ENCODE results near the gene PARD3. TPM values are rescaled to one million over a fixed set of nuclear protein-coding genes. Genes with fewer than 3 reads are reported as not detected.

The PARD3 gene
- total RNA-seq, 1 donor from 2014 or later, result 29.4 TPM

DNA sequence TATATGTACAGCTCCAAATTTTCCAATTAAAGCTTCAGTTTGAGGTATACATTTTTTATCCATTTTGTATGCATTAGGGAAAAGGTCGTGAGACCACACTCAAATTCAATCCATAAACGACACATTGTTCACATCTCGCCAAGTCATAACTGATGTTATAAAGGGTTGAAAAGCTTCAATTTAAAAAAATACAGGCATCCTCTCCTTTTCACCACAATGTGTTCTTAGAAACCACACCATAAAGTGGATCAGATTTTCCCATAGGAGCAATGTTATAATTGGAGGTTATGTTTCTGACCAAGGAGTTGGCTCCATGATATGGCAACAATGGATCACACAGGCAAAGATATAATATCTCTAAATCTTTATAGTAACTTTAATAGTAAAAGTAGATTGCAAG lies 663.6 kb downstream of the PARD3 start:
- no peak for DNase-seq (ENCODE audit: low read depth in 2 of 2)

DNA sequence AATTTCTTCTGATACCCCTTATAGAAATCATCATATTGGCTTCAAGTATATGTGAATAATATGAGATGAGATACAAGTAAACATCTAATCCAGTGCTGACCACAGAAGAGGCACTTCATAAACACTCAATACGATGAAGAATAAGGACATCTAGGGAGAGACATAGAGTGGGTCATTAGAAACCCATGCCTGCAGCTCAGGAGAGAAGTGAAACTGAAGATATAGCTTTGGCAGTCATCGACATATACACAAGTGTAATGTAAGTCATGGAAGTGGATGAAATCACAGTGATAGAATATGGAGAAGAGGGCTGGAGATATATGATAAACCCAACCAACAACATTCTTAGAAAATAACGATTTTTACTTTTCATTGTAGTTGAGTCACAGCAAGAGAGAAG lies 665.0 kb downstream of the PARD3 start:
- DNase-seq (ENCODE audit: low read depth in 2 of 2), result no peak

DNA sequence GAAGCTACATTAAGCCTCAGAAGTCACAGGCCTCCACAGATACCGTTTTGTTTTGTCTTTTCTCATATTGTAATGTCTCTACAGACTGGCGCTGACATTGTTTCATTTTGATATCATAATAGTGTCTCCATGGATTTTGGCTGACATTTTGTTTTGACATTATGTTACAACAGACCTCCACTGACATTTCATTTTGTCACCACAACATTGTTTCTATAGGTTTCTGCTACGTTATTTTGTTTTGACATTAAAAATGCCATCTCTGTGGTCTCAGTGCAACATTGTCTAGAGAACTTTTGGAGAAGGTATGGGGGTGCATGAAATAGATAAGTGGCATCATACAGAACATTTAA lies 666.8 kb downstream of the PARD3 start:
- DNase-seq (ENCODE audit: low read depth in 2 of 2), result no peak

DNA sequence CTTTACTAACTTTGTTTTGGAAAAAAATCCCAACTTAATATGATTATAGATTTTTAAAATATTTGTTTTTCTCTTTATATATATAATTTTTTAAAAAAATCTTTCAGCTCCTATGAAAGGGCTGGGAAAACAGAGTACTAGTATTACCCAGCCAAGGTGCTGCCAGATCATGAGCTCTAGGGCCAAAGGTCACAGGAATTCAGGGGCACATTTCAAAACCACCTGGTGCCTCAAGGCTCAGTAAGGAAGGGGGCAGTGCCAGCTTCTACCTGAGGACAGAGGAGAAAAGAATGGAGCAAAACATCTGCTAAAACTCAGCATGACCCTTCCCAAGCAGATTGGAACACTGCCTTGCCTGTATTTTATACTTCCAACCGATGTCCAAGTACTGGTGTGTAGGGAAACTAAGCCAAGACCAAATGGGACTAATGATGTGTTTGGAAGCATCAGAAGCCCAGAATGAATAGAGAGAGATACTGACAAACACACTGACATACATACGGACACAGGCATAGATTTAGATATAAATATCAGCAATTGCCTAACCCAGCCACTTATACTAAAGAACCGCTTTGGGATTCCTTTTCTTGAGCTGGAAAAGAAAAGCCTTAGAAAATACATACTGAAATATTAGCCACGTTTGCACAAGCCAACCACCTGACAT lies 667.3 kb downstream of the PARD3 start:
- no peak for DNase-seq (ENCODE audit: low read depth in 2 of 2)

DNA sequence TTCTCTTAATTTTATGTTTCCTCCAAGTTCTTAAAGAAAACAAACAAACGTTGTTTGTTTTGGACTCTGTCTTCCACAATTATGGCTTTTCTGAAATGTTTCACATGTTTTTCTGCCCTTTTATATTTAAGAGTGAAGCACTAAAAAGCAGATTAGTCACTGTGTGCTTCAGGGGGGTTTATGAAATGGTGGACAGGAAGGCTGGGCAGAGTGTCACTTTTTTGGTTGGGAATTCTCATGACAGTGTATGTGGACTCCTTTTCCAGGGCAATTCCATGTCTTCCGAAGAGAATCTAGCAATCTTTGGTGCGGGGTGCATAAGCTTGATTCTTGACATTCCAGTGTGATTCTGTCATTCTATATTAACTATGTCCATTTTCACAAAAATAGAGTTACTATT lies 669.4 kb downstream of the PARD3 start:
- peak; percentile 16 to 19 for DNase-seq (ENCODE audit: low read depth in 2 of 2)

DNA sequence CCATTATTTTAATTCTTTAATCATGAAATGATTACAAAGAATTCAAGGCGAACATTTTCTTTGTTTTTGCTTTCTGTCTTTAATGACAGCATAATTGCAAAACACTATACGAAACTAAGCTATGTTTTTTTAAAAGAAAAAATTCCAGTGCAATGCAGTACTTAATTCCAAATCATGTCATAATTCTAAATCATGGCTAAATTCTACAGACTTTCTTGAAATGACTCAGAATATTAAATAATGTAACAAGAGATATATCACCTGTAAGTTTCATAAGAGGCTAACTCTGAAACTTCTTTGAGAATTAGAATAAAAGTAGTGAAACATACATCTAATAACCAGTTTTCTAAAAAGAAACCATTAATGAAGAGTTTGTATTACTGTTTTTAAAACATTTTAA lies 671.6 kb downstream of the PARD3 start:
- DNase-seq (ENCODE audit: low read depth in 2 of 2), result no peak

DNA sequence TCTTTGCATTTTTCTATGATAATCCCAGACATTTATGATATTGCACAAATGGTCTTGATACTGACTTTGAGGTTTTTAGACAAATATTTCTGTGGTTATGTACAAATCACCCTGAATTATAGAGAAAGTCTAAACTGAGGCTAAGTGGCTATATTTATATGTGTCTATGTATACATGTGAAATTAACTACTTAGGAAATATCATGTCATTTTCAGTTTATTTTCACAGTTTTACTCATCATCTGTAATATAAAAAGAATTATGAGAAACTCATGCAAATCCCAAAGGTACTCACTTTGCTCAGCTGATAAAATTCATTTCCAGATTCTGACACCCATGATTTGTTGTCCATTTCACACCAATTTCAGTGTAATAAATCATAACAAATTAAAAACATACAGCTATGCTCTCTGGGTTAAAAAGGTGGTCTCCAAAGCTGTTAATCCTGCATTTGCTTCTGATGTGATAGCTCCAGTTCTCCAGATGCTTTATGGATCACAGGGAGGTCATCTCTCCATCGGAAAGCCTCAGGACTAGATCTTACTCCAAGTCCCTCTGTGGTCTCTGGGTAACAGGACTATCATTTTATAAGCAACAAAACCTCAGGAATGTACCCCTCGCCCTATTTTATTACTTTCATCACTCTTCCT lies 673.9 kb downstream of the PARD3 start:
- DNase-seq (ENCODE audit: low read depth in 2 of 2), result no peak

DNA sequence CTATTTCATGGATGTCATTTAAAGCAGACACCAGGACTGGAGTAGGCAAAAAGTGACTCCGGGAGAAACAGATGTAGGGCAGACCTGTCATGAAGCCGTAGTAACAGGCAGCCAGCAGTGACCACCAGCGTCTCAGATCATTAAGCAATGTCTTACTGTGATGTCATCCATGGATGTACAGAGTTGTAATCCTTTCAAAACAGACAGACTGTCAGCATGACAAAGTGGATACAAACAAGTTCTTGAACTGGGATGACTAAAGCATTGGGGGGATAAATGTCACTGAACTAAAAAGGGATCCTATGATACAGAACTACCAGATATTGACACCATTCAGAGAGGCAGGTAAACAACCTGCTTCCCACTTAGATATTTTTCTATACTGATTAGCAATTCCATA lies 675.5 kb downstream of the PARD3 start:
- DNase-seq (ENCODE audit: low read depth in 2 of 2), result no peak

DNA sequence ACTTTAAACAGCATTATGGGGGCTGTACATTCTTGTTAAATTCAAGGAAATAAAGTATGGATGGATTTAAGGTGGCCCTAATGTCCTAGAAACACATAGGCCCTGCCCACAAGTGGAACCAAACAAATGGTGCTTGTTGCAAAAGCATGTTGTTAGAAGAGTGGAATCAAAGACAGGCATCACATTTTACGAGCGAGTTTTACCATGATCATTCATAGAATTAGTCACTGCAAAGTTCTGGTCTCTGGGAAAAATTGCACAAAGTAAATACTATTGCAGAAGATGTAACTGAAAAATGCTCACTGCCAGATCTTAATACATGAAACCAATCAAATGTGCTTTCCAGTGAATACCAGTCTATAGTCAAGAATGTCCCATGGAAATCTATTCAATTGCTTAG lies 677.1 kb downstream of the PARD3 start:
- DNase-seq (ENCODE audit: low read depth in 2 of 2), result no peak

DNA sequence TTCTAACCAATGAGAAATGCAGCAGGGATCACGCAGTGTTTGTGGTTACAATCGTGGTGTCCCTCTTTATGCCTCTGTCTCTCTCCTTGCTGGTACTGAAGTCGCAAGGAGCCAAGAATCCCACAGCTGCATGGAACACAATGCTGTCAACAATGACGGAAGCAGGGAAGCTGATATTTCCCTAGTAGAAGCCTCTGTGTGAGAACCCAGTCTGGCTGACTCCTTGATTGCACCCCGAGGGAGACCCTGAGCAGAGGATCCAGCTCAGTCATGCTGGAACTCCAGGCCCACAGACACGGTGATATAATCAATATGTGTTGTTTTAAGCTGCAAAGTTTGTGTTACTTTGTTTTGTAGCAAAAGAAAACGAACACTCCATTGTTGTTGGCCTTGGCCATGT lies 677.9 kb downstream of the PARD3 start:
- DNase-seq (ENCODE audit: low read depth in 2 of 2), result no peak

DNA sequence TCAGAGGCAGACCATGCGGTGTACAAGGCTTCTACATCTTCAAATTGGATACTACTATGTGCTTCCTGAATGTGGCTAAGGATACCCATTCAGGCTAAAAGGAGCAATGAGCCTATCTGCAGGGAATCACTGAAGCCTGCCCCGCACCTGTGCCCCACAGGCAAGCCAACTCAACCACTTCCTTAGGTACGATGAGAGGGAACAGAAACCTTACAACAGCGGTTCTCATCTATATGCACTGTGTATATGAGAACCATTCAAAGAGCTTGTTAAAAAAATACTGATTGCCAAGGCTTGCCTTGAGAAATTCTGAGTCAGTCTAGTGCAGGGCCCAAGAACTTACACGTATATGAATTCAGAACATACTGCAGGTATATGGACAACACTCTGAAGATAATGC lies 679.6 kb downstream of the PARD3 start:
- no peak for DNase-seq (ENCODE audit: low read depth in 2 of 2)

DNA sequence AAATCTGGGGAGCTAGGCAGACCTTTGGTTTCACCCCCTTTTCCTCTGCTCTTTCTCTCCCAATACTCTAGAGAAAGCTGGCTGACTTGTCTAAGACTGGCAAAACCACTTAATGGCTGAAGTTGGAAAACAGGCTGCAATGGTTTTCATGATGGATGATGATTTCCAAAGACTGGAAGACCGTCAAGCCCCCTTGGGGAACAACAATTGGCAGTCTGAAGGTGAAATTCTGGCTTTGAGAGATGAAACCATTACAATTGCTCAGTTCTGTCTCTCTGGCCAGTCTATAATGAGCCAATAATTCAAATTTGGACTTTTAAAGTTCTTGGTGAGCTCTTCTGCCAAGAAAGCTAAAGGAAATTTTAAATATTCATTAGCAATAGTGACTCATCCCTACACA lies 680.5 kb downstream of the PARD3 start:
- DNase-seq (ENCODE audit: low read depth in 2 of 2), result no peak

DNA sequence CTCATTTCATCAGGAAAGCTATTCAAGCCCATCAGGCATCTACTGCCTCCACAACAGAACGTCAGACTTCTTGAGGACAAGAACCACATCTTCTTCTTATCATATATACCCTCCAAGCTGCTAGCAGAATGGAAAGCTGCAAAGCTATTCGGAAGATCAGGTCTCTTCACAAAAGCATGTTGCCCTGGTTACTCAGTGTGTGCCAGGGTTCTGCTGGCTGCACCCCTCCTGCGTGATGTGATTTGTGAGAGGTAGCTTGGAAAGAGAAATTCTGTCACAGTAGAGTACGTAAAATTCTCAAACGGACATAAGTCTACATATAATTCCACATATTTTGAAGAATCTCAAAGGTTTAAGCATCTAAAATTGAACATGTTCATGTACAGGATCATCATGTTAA lies 681.7 kb downstream of the PARD3 start:
- DNase-seq (ENCODE audit: low read depth in 2 of 2), result no peak

DNA sequence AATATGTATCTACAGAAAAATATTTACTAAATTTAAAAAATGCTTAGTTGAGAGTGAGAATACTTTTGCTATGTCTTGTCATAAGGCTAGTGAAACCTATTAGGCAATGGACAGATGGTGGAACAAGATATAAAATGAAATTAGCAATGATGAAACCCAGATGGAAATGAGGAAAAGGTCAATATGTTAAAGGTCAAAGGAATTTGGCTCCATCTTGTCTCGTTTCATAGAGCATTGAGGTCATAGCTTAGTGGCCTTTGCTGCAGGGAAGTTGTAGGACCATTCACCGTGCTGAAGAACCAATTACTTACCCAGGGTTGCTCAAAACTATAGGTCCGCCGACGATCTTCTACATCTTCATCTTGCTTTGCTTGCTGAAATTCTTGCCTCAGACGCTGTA lies 683.9 kb downstream of the PARD3 start:
- no peak for DNase-seq (ENCODE audit: low read depth in 2 of 2)

DNA sequence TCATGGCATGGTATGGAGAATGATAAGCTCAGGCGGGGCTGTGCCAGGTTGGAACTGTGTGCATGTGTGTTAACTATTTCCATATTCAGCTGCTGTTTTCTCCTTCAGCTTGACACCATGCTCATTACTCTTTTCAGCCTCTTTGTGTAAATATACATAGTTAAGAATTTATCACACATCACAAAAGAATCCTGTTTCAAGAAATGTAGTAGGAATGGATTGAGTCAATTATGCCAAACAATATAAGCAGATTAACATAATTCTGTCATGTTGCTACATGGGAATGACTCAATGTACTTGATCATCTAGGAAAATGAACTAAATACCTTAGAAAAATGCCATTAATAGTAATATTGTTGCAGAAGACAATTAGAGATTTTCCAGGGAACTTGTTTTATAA lies 687.4 kb downstream of the PARD3 start:
- no peak for DNase-seq (ENCODE audit: low read depth in 2 of 2)

DNA sequence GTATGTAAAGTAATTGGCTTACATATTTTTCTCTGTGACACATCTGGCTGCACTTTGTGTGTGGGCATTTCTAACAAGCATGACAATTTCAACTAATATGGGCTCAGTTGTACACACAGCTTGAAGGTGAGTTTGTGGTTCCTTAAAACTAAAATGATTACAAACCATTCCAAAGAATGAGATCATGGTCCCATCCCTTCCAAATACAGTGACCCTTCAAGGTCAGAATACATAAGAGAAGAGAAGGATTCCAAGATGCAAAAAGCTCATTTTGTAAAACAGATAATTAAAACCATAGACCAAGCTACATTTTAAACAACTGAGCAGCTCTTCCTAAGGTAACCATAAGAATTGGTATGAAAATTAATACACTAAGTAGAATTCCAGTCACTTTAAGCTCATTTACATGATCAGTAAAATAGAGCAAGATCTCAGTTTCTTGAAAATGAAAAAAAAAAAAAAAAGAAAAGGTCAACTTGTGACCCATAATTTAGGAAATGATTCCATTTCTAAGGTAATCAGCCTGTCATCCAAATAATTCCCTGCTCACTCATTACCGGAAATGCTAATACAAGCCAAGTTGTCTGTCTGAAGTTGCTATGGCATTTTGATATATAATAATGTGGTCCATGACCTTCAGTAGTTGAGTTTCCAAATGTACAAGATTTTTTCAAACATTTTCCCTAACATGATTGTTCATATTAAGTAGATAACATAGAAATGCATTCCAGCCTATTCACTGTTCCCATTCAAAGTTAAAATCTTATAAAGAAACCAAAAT lies 688.5 kb downstream of the PARD3 start:
- peak in 1 of 2 donors; percentile 61 for DNase-seq (ENCODE audit: low read depth in 2 of 2)

DNA sequence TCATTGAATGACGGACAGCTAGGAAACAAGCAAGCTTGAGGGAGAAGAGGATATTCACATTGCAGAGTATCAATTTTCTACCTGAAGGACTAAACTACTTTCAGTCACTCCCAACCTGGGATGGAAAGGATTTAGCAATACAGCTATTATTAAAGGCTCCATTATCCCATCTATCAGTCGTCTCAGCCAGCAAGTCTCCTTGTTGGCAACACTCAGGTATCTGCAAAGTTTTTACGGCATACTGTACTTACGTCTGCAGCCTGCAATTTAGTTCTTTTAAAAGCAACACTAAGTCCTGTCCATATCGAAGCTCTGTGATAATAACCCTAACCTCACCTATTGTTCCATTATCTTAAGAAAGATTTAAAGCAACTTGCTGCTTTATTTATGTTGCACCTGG lies 689.4 kb downstream of the PARD3 start:
- DNase-seq (ENCODE audit: low read depth in 2 of 2), result no peak

DNA sequence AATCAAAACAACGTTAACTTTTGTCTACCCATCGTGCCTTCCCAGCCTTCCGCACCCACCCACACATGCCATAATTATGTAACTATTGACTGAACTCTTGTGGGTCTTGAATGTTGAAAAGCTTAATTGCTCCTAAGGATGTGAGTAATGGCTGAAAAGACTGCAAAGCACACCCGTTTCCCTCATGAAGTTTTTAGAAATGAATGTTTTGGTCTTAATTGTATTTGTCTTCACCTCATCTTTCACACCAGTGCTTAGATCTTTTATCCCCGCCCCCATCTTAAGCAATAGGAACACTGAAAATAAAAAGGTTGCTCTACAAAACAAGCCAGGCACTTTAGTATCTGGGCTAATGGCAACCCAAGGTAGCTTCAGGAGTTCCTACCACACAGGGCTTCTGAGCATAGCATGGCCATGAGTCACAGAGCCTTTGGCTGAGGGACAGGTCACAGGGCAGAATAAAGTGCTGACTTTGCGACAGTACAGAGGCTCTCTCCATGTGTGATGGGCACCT lies 690.5 kb downstream of the PARD3 start:
- DNase-seq (ENCODE audit: low read depth in 2 of 2), result peak; percentile 60 to 62

DNA sequence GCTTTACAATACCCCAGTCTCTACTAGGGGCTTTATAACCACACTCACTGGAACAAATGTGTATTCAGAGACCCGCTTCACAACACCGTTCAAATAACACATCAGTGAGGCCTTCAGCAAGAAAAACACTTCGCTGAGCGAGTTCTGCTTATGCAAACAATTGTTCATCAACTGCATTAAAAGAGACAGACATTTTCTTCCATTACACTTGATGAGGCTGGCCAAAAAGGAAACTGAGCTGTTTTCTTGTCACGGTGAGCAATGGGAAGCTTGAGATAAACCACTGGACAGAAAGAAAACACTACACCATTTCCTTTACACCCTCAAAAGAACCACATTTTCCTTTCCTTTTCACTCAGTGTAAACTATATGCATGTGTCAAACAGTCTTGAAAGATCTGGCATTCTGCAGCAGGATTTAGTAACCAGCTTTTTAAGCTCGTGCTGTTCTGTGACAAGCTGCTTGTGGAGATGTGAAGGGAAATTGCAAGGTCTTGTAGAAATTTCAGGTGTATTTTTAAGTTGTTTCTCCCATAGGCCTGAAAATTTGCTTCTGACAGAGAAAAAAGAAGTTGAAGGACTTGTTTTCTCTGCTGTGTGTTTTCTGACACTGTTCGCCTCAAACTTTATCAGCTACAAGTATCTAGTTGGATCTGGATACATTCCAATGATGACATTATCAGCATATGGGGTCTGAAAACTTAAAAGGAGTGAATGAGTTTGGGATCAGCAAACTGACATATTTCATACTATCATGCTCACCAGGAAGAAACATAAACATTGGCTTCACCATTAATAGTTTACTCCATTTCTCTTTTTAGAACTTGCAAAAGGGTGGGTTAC lies 693.1 kb downstream of the PARD3 start:
- DNase-seq (ENCODE audit: low read depth in 2 of 2), result peak; percentile 49 to 91

DNA sequence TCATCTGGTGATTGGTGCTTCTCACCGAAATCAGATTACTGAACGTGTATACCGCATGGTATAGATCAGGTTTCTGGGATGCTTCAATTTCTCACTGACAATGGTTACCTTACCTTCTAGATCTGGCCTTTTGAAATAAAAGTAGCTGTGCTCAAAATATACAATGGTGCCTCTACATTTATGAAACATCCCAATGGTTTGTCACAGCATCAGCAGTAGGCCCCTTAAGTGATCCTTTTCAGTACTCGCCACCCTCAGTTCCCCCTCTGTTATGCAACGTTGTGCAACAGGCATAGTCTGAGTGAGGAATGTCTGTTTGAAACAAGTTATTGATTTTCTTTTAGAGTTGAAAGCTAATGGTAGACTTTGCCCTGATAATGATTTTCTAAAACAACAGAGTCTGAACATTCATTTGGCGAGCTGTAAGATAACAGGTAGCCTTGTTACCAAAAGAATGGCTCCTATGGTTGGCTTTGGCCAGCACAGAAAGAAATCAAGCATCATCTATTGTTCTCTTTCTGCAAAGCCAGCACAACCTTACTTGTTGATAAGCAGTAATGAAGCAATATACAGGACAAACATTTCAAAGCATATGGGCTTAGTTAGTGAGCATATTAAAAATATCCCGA lies 693.9 kb downstream of the PARD3 start:
- no peak for DNase-seq (ENCODE audit: low read depth in 2 of 2)

DNA sequence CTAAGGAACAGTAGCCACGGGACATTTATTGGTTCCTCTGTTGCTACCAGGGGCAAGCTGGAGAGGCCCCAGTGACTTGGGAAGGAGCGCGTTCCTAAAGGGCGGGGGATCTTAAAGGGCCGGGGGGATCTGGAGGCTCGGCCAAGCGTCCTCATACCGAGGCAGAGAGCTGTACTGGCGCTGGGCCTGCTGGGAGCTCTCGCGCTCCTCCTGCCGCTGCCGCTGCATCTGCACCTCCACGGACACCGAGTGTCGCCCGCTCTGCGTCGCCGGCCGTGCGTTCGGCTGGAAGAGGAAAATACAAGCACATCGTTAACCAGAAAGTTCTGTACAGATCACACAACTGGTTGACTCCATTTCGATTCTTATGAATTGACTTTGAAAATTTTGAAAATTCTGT lies 695.6 kb downstream of the PARD3 start:
- DNase-seq (ENCODE audit: low read depth in 2 of 2), result no peak

Measured in lung microvascular endothelial cell (primary cell).